Measurements from ENCODE around the gene SMIM34.
"Not testable (repeated sequence)": the region's sequence is repeated elsewhere in the genome, so short reads cannot be mapped to it uniquely, and the experiment has no call there.

SMIM34 gene

DNA sequence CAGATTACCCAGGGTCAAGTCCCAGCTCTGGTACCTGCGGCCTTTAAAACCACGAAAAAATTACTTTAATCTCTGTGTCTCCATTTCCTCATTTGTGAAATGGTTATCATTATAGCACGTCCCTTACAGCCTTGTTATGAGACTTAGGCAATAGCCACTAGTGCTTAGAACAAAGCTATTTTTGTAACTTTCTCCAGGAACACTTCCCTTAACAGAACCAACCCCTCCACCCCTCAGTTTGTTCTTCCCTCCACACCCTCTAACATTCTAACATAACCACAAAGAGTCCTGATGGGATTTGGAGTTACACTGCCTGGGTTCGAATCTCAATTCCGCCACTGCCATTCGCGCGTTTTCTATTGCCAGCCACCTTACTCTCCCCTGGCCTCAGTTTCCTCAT lies 49.3 kb downstream of the SMIM34 start:
- DNase-seq (ENCODE audit: low spot score) = not testable (repeated sequence)

DNA sequence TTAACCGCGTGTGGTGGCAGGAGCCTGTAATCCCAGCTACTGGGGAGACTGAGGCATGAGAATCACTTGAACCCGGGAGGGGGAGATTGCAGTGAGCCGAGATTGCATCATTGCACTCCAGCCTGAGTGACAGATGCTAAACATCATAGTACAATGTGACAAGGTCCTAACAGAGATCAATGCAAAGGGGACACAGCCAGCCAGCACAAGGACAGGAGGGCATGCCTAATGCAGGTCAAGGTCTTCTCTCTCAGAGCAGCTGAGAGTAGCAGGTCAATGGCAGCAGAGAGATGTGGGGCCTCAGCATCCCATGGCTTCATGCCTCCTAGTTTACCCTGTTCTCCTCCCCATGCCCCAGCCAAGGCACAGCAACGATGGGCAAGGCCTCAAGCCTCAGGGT lies 51.4 kb downstream of the SMIM34 start:
- no peak for DNase-seq (ENCODE audit: low spot score)

DNA sequence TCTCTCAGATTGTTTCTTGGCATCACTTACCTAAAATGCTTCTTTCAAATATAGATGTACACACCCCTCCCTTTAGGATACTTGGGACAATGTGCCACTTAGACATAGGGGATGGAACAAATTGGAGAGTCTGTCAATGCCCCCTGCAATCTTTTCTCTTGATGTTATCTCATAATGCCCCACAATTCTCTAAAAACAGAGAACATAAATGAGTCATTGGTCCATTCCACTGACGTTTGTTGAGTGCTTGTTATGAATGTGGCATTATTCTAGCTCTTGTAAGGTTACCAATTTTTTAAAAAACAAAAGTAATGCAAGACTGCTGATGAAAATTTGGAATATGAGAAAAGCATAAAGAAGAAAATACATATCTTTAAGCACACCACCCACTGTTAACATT lies 54.0 kb downstream of the SMIM34 start:
- DNase-seq (ENCODE audit: low spot score) = no peak

Data from GM03348 (cell line).